ENCODE results near the gene KLRD1.

- TF ChIP-seq POLR2A (IDR thresholded peaks at IDR 0.05) (no peak), CTCF (IDR thresholded peaks at IDR 0.05) (no peak)
Measured at GRCh38 chr12:10291030-10291429, 16.6 kb upstream of the KLRD1 start.

Data from lower leg skin (tissue), 3 donors.